DMS114 treated with DMSO at 0.1 percent for 48 hours (cell line): Measurements from ENCODE around the gene SHC4.
"Not testable (repeated sequence)": the region's sequence is repeated elsewhere in the genome, so short reads cannot be mapped to it uniquely, and the experiment has no call there.

Experiments used
- DNase-seq: peaks from one replicate; lab custom pipeline; 2025; ENCODE audit not compliant: unreplicated experiment; lab: John Stamatoyannopoulos, UW

SHC4 gene

GRCh38 chr15:48925714-48926223 lies 38.0 kb downstream of the SHC4 start:
- DNase-seq = no peak

GRCh38 chr15:48924528-48925393 lies 39.0 kb downstream of the SHC4 start:
- DNase-seq = no peak

- DNase-seq = no peak
These were observed 41.7 kb downstream of the SHC4 start for GRCh38 chr15:48922046-48922445.

- no peak for DNase-seq
These were observed 47.0 kb downstream of the SHC4 start for GRCh38 chr15:48916721-48917120.

- no peak for DNase-seq
These were observed 47.9 kb downstream of the SHC4 start for GRCh38 chr15:48915861-48916260.

- DNase-seq = no peak
These were observed 49.0 kb downstream of the SHC4 start for GRCh38 chr15:48914717-48915116.

- DNase-seq = no peak
These were observed 50.6 kb downstream of the SHC4 start for GRCh38 chr15:48913141-48913540.

- not testable (repeated sequence) for DNase-seq
These were observed 53.2 kb downstream of the SHC4 start for GRCh38 chr15:48910554-48910953.

- not testable (repeated sequence) for DNase-seq
These were observed 54.4 kb downstream of the SHC4 start for GRCh38 chr15:48909313-48909712.

GRCh38 chr15:48905847-48906246 lies 57.9 kb downstream of the SHC4 start:
- no peak for DNase-seq

- no peak for DNase-seq
These were observed 58.5 kb downstream of the SHC4 start for GRCh38 chr15:48905216-48905615.

GRCh38 chr15:48904758-48905157 lies 59.0 kb downstream of the SHC4 start:
- DNase-seq = no peak

- DNase-seq = no peak
These were observed 63.9 kb downstream of the SHC4 start for GRCh38 chr15:48899793-48900192.

GRCh38 chr15:48898446-48898845 lies 65.3 kb downstream of the SHC4 start:
- no peak for DNase-seq

- no peak for DNase-seq
These were observed 65.7 kb downstream of the SHC4 start for GRCh38 chr15:48898032-48898431.

GRCh38 chr15:48896869-48897814 lies 66.6 kb downstream of the SHC4 start:
- no peak for DNase-seq

- no peak for DNase-seq
These were observed 70.4 kb downstream of the SHC4 start for GRCh38 chr15:48893311-48893710.

- DNase-seq = no peak
These were observed 72.4 kb downstream of the SHC4 start for GRCh38 chr15:48891232-48891765.

- DNase-seq = no peak
These were observed 73.2 kb downstream of the SHC4 start for GRCh38 chr15:48890375-48890972.

- DNase-seq = no peak
These were observed 73.8 kb downstream of the SHC4 start for GRCh38 chr15:48889925-48890324.

- no peak for DNase-seq
These were observed 74.9 kb downstream of the SHC4 start for GRCh38 chr15:48888836-48889235.
